Stimulated activated CD4-positive, alpha-beta T cell treated with anti-CD3 and anti-CD28 coated beads, Interleukin-2, amount 100 ng/mL, for 48 hours (primary cell): ENCODE results near the gene LANCL1.

ENCODE experiments used
- DNase-seq, 2 donors: peaks; one replicate each; pipeline ENCODE4 v3.0.0-alpha.2; 2020

LANCL1 gene

GRCh38 chr2:210388148-210388547, 88.4 kb downstream of the LANCL1 start:
- DNase-seq, result no peak

DNA sequence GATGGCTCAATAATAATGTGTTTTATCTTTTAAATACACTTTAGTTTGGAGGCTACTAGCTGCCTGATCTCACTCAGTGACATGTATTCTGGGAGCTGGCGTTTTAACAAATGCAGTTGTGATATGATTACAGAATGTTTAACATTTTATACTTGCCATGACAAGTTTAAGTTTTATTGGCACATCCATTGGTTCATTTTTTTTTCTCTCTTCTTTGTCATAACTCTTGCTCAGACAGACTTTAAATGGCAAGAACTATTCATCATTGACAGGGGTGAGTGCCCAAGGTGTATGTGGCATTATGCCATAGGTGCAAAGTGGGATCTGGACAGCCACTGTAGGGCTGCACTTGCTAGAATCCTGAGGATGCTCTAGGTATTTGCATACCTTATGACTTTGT, 89.5 kb downstream of the LANCL1 start:
- DNase-seq, result no peak
